ENCODE data around the gene SPSB2.

The SPSB2 gene

DNA sequence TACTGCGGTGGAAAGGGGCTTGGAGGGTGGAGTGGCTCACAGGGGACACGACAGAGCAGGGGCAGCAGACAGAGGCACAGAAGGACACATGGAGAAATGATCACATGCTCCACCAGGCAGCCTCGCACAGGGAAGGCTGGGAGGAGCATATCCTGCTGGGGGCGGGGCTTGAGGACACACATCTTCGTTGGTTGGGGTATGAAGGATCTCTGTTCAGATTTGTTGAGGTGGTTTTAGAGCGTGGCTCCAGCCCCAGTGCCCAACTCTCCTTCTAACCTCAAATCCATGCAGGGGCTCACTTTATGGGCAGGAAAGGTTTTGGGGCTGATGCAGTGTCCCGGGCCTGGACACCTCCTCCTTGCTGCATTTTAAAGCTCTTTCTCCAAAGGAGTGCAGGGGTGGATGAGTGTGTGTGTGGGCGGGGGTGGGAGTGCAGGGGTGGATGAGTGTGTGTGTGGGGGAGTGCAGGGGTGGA lies 45.6 kb downstream of the SPSB2 start:
- Histone ChIP-seq H3K9me3 (ENCODE audit: control insufficient read depth, insufficient read depth, low read depth, low read length) (no peaks in the 10 kb centered on the region), H3K27ac (ENCODE audit: extremely low read depth, low read depth, low read length) (no peak overlapping the region; the same call in 1 of the 2 replicates), H3K4me1 (ENCODE audit: control insufficient read depth, insufficient read depth, low read length) (no peaks in the 10 kb centered on the region), H3K36me3 (ENCODE audit: control insufficient read depth in 2 of 2, insufficient read depth in 1 of 2, low read length in 2 of 2) (peaks cover 3 to 30% of the 10 kb centered on the region in 2 experiments), H3K4me3 (ENCODE audit: low read depth, low read length) (no peak overlapping the region)
- ChIA-PET CTCF (interaction anchor here (0.6 to 8.1 kb wide), 6 partner anchors 24 to 459 kb away, joined by 3 to 116 read pairs (median 3); partner anchors contain the start of genes MLF2, TPI1 and USP5), POLR2A (interaction anchor here (0.7 to 6.0 kb wide), 9 partner anchors 25 to 293 kb away, joined by 3 to 55 read pairs (median 4); partner anchors contain the start of genes CDCA3, COPS7A, GAPDH and MLF2)
- TF ChIP-seq REPIN1 (tag by site-specific recombination; IDR thresholded peaks at IDR 0.05; ENCODE audit: low read depth), result no peak
- peak; percentile 94 for TF ChIP-seq ZBTB20 (tag by site-specific recombination; IDR thresholded peaks at IDR 0.05)
- TF ChIP-seq ZBTB17 (tag by site-specific recombination; IDR thresholded peaks at IDR 0.05), result peak; percentile 60
- peak; percentile 43; the same call in 1 of the 2 replicates for TF ChIP-seq ZNF24 (tag by site-specific recombination; IDR thresholded peaks at IDR 0.05)
- TF ChIP-seq GFI1B (tag by site-specific recombination; IDR thresholded peaks at IDR 0.05), result 0 out of 2 replicates have a peak, but pooled peaks have one; percentile 55
- peak; percentile 83 for TF ChIP-seq ZXDB (tag by site-specific recombination; IDR thresholded peaks at IDR 0.05)
- peak; percentile 74 for TF ChIP-seq ZFHX2 (tag by site-specific recombination; conservative IDR thresholded peaks at IDR 0.05)
- TF ChIP-seq, protein P1, sequence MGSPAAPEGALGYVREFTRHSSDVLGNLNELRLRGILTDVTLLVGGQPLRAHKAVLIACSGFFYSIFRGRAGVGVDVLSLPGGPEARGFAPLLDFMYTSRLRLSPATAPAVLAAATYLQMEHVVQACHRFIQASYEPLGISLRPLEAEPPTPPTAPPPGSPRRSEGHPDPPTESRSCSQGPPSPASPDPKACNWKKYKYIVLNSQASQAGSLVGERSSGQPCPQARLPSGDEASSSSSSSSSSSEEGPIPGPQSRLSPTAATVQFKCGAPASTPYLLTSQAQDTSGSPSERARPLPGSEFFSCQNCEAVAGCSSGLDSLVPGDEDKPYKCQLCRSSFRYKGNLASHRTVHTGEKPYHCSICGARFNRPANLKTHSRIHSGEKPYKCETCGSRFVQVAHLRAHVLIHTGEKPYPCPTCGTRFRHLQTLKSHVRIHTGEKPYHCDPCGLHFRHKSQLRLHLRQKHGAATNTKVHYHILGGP (tag by site-specific recombination; IDR thresholded peaks at IDR 0.05), result no peak
- 0 out of 2 replicates have a peak, but pooled peaks have one; percentile 23 for TF ChIP-seq SP7 (tag by site-specific recombination; IDR thresholded peaks at IDR 0.05)
- TF ChIP-seq ZNF571 (tag by site-specific recombination; IDR thresholded peaks at IDR 0.05), result no peak
- TF ChIP-seq ZNF501 (tag by site-specific recombination; IDR thresholded peaks at IDR 0.05), result 0 out of 2 replicates have a peak, but pooled peaks have one; percentile 38
- TF ChIP-seq, protein P2, sequence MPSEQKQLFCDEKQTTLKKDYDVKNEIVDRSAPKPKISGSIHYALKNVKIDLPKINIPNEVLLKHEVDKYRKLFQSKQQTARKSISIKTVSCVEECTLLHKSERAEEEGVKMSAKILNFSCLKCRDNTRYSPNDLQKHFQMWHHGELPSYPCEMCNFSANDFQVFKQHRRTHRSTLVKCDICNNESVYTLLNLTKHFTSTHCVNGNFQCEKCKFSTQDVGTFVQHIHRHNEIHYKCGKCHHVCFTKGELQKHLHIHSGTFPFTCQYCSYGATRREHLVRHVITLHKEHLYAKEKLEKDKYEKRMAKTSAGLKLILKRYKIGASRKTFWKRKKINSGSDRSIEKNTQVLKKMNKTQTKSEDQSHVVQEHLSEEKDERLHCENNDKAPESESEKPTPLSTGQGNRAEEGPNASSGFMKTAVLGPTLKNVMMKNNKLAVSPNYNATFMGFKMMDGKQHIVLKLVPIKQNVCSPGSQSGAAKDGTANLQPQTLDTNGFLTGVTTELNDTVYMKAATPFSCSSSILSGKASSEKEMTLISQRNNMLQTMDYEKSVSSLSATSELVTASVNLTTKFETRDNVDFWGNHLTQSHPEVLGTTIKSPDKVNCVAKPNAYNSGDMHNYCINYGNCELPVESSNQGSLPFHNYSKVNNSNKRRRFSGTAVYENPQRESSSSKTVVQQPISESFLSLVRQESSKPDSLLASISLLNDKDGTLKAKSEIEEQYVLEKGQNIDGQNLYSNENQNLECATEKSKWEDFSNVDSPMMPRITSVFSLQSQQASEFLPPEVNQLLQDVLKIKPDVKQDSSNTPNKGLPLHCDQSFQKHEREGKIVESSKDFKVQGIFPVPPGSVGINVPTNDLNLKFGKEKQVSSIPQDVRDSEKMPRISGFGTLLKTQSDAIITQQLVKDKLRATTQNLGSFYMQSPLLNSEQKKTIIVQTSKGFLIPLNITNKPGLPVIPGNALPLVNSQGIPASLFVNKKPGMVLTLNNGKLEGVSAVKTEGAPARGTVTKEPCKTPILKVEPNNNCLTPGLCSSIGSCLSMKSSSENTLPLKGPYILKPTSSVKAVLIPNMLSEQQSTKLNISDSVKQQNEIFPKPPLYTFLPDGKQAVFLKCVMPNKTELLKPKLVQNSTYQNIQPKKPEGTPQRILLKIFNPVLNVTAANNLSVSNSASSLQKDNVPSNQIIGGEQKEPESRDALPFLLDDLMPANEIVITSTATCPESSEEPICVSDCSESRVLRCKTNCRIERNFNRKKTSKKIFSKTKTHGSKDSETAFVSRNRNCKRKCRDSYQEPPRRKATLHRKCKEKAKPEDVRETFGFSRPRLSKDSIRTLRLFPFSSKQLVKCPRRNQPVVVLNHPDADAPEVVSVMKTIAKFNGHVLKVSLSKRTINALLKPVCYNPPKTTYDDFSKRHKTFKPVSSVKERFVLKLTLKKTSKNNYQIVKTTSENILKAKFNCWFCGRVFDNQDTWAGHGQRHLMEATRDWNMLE (tag by site-specific recombination; conservative IDR thresholded peaks at IDR 0.05; ENCODE audit: low read depth), result no peak
- TF ChIP-seq ZNF600 (tag by site-specific recombination; IDR thresholded peaks at IDR 0.05), result peak; percentile 62
- TF ChIP-seq ZNF707 (tag by site-specific recombination; IDR thresholded peaks at IDR 0.05), result no peak
- peak; percentile 58 for TF ChIP-seq SP2 (tag by site-specific recombination; IDR thresholded peaks at IDR 0.05)
- TF ChIP-seq, protein P3, sequence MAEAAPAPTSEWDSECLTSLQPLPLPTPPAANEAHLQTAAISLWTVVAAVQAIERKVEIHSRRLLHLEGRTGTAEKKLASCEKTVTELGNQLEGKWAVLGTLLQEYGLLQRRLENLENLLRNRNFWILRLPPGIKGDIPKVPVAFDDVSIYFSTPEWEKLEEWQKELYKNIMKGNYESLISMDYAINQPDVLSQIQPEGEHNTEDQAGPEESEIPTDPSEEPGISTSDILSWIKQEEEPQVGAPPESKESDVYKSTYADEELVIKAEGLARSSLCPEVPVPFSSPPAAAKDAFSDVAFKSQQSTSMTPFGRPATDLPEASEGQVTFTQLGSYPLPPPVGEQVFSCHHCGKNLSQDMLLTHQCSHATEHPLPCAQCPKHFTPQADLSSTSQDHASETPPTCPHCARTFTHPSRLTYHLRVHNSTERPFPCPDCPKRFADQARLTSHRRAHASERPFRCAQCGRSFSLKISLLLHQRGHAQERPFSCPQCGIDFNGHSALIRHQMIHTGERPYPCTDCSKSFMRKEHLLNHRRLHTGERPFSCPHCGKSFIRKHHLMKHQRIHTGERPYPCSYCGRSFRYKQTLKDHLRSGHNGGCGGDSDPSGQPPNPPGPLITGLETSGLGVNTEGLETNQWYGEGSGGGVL (tag by site-specific recombination; IDR thresholded peaks at IDR 0.05), result peak; percentile 28; the same call in 1 of the 2 replicates
- peak; percentile 52 for TF ChIP-seq SP3 (tag by site-specific recombination; IDR thresholded peaks at IDR 0.05)
- TF ChIP-seq, protein P4, sequence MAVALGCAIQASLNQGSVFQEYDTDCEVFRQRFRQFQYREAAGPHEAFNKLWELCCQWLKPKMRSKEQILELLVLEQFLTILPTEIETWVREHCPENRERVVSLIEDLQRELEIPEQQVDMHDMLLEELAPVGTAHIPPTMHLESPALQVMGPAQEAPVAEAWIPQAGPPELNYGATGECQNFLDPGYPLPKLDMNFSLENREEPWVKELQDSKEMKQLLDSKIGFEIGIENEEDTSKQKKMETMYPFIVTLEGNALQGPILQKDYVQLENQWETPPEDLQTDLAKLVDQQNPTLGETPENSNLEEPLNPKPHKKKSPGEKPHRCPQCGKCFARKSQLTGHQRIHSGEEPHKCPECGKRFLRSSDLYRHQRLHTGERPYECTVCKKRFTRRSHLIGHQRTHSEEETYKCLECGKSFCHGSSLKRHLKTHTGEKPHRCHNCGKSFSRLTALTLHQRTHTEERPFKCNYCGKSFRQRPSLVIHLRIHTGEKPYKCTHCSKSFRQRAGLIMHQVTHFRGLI (tag by site-specific recombination; IDR thresholded peaks at IDR 0.05), result 0 out of 2 replicates have a peak, but pooled peaks have one; percentile 34
- peak; percentile 48; the same call in 1 of the 2 replicates for TF ChIP-seq EGR2 (tag by site-specific recombination; IDR thresholded peaks at IDR 0.05; ENCODE audit: low read depth)
- TF ChIP-seq IKZF3 (tag by site-specific recombination; IDR thresholded peaks at IDR 0.05), result peak; percentile 61; the same call in 1 of the 2 replicates
- TF ChIP-seq ZNF366 (tag by site-specific recombination; conservative IDR thresholded peaks at IDR 0.05), result peak; percentile 48
- TF ChIP-seq ZNF548 (tag by site-specific recombination; IDR thresholded peaks at IDR 0.05), result no peak
- TF ChIP-seq ZNF184 (tag by site-specific recombination; IDR thresholded peaks at IDR 0.05), result no peak
- TF ChIP-seq, protein P5, sequence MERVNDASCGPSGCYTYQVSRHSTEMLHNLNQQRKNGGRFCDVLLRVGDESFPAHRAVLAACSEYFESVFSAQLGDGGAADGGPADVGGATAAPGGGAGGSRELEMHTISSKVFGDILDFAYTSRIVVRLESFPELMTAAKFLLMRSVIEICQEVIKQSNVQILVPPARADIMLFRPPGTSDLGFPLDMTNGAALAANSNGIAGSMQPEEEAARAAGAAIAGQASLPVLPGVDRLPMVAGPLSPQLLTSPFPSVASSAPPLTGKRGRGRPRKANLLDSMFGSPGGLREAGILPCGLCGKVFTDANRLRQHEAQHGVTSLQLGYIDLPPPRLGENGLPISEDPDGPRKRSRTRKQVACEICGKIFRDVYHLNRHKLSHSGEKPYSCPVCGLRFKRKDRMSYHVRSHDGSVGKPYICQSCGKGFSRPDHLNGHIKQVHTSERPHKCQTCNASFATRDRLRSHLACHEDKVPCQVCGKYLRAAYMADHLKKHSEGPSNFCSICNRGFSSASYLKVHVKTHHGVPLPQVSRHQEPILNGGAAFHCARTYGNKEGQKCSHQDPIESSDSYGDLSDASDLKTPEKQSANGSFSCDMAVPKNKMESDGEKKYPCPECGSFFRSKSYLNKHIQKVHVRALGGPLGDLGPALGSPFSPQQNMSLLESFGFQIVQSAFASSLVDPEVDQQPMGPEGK (tag by site-specific recombination; IDR thresholded peaks at IDR 0.05), result peak; percentile 17; the same call in 1 of the 2 replicates
- TF ChIP-seq, protein P6, sequence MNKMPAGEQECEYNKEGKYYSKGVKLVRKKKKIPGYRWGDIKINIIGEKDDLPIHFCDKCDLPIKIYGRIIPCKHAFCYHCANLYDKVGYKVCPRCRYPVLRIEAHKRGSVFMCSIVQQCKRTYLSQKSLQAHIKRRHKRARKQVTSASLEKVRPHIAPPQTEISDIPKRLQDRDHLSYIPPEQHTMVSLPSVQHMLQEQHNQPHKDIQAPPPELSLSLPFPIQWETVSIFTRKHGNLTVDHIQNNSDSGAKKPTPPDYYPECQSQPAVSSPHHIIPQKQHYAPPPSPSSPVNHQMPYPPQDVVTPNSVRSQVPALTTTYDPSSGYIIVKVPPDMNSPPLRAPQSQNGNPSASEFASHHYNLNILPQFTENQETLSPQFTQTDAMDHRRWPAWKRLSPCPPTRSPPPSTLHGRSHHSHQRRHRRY (tag by site-specific recombination; IDR thresholded peaks at IDR 0.05), result no peak
